ENCODE results near the gene ANXA4. TPM values are rescaled to one million over a fixed set of nuclear protein-coding genes. Genes with fewer than 3 reads are reported as not detected.

ANXA4 gene
- total and polyA plus RNA-seq, 2 of the 13 experiments (the other 11 are each of a cell fraction or from before 2014, with no cell fraction given) = 155 to 168 TPM

- peak; percentile 98 for TF ChIP-seq ZFP91 (CRISPR knock-in tag; IDR thresholded peaks at IDR 0.05; ENCODE audit: borderline replicate concordance)
- TF ChIP-seq ZBTB44 (CRISPR knock-in tag; IDR thresholded peaks at IDR 0.05) = peak; percentile 87; the same call in 1 of the 2 replicates
- no peak for TF ChIP-seq ZSCAN30 (CRISPR knock-in tag; IDR thresholded peaks at IDR 0.05)
- peak; percentile 94 for TF ChIP-seq ZNF574 (CRISPR knock-in tag; IDR thresholded peaks at IDR 0.05)
- peak; percentile 93 for TF ChIP-seq ZNF235 (CRISPR knock-in tag; IDR thresholded peaks at IDR 0.05; ENCODE audit: borderline replicate concordance)
- no peak for TF ChIP-seq ZNF550 (CRISPR knock-in tag; IDR thresholded peaks at IDR 0.05; ENCODE audit: borderline replicate concordance)
- TF ChIP-seq ZNF407 (CRISPR knock-in tag; IDR thresholded peaks at IDR 0.05; ENCODE audit: not compliant biosample characterization) = peak; percentile 88
- TF ChIP-seq FLYWCH1 (CRISPR knock-in tag; IDR thresholded peaks at IDR 0.05) = no peak
- TF ChIP-seq POLR2G (IDR thresholded peaks at IDR 0.05; ENCODE audit: low read depth, low read length) = peak; percentile 96
- TF ChIP-seq KLF15 (CRISPR knock-in tag; IDR thresholded peaks at IDR 0.05; ENCODE audit: borderline replicate concordance) = peak; percentile 79; the same call in 1 of the 2 replicates
- no peak for TF ChIP-seq FOSL1 (CRISPR knock-in tag; IDR thresholded peaks at IDR 0.05; ENCODE audit: borderline replicate concordance)
- TF ChIP-seq FOXK2 (IDR thresholded peaks at IDR 0.05) = peak; percentile 83
- peak; percentile 97 for TF ChIP-seq NAIF1 (CRISPR knock-in tag; IDR thresholded peaks at IDR 0.05; ENCODE audit: borderline replicate concordance)
Observed at GRCh38 chr2:69829256-69830044, 87.5 kb downstream of the ANXA4 start, which contains the start of gene GMCL1 (continued).

Measured in HepG2 (cell line).